Gastroesophageal sphincter (tissue), 3 donors: Measurements from ENCODE around the gene BACE1.

Source experiments
- CTCF ChIP-seq, 4 experiments: fragments of 200-600 bp in 2 of 4; fragments of 450-650 bp in 2 of 4; sonication (generic) in 1 of 4; IDR thresholded peaks; one replicate each; pipeline ENCODE4 v1.5.1; 2017 to 2019; ENCODE audit warnings: antibody characterized with exemption in 4 of 4, mild to moderate bottlenecking in 2 of 4, moderate library complexity in 2 of 4
- EP300 ChIP-seq: sonication (generic); formaldehyde crosslinking; IDR thresholded peaks from one replicate; pipeline ENCODE4 v1.6.1; 2017; ENCODE audit warnings: antibody characterized with exemption, mild to moderate bottlenecking
- POLR2A ChIP-seq, 2 donors: fragments of 450-650 bp; IDR thresholded peaks; one replicate each; pipeline ENCODE4 v1.6.1; 2017; ENCODE audit warnings: antibody characterized with exemption in 2 of 2, mild to moderate bottlenecking in 2 of 2, moderate library complexity in 1 of 2
- POLR2AphosphoS5 ChIP-seq: sonication (generic); formaldehyde crosslinking; IDR thresholded peaks from one replicate; pipeline ENCODE4 v1.6.1; 2017; ENCODE audit warnings: antibody characterized with exemption

- no peak for TF ChIP-seq CTCF (IDR thresholded peaks at IDR 0.05)
- no peak for TF ChIP-seq POLR2AphosphoS5
- no peak for TF ChIP-seq POLR2A (IDR thresholded peaks at IDR 0.05)
- no peak for TF ChIP-seq EP300
Measured at GRCh38 chr11:117337076-117337475, 21.0 kb upstream of the BACE1 start.
